ENCODE results near the gene MORN1. TPM values are rescaled to one million over a fixed set of nuclear protein-coding genes. Genes with fewer than 3 reads are reported as not detected.

The MORN1 gene
- polyA plus RNA-seq, 1 donor (not counting 4 experiments of a cell fraction or from before 2014, with no cell fraction given) = 2.1 TPM

GRCh38 chr1:2313651-2314261 is 77.6 kb downstream of the MORN1 start:
- H3K9me1 ChIP-seq (ENCODE audit: control insufficient read depth, extremely low read depth, insufficient read depth, low read length) = no peaks in the 10 kb centered on the region
- peak overlapping the region; percentile 37 for H3K4me2 ChIP-seq (ENCODE audit: control insufficient read depth, extremely low read depth, insufficient read depth, low read depth, low read length)
- no peaks in the 10 kb centered on the region for H3K79me2 ChIP-seq (ENCODE audit: control insufficient read depth, insufficient read depth, low read length)
- peak overlapping the region in 2 of 3 experiments; percentile 43 to 46 for H3K4me3 ChIP-seq (ENCODE audit: control insufficient read depth in 2 of 3, extremely low read depth in 1 of 3, insufficient read depth in 2 of 3, low read depth in 1 of 3, low read length in 3 of 3)
- no peaks in the 10 kb centered on the region for H3K27me3 ChIP-seq (ENCODE audit: control insufficient read depth, extremely low read depth, insufficient read depth, low read length)
- dilution Hi-C loops (cut with MboI; ENCODE audit: extremely low pct_ligation_motif_present, low sequenced_read_pairs) = no loop called here
- no peaks in the 10 kb centered on the region for H4K20me1 ChIP-seq (ENCODE audit: control insufficient read depth, extremely low read depth, insufficient read depth, low read length)
- no peaks in the 10 kb centered on the region for H3K9me3 ChIP-seq (ENCODE audit: control insufficient read depth, low read depth, low read length)
- no peaks in the 10 kb centered on the region for H3K4me1 ChIP-seq (ENCODE audit: control insufficient read depth, extremely low read depth, insufficient read depth, low read length)
- no peak overlapping the region for H3K27ac ChIP-seq (ENCODE audit: control insufficient read depth, insufficient read depth, low read length)
- no peak for FAIRE-seq
- no peak overlapping the region for H2AFZ ChIP-seq (ENCODE audit: control insufficient read depth, low read length)
- peak overlapping the region; percentile 28 for H3K9ac ChIP-seq (ENCODE audit: control insufficient read depth, extremely low read depth, insufficient read depth, low read length)
- DNase-seq (ENCODE audit: low read depth, low spot score) = no peak
- H3K36me3 ChIP-seq (ENCODE audit: control insufficient read depth in 2 of 2, extremely low read depth in 1 of 2, insufficient read depth in 2 of 2, low read length in 2 of 2) = no peaks in the 10 kb centered on the region
- TF ChIP-seq EZH2 (IDR thresholded peaks at IDR 0.05; ENCODE audit: low read length) = no peak
- TF ChIP-seq, protein P1, sequence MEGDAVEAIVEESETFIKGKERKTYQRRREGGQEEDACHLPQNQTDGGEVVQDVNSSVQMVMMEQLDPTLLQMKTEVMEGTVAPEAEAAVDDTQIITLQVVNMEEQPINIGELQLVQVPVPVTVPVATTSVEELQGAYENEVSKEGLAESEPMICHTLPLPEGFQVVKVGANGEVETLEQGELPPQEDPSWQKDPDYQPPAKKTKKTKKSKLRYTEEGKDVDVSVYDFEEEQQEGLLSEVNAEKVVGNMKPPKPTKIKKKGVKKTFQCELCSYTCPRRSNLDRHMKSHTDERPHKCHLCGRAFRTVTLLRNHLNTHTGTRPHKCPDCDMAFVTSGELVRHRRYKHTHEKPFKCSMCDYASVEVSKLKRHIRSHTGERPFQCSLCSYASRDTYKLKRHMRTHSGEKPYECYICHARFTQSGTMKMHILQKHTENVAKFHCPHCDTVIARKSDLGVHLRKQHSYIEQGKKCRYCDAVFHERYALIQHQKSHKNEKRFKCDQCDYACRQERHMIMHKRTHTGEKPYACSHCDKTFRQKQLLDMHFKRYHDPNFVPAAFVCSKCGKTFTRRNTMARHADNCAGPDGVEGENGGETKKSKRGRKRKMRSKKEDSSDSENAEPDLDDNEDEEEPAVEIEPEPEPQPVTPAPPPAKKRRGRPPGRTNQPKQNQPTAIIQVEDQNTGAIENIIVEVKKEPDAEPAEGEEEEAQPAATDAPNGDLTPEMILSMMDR (optimal IDR thresholded peaks at IDR 0.05 in 1 of 3, IDR thresholded peaks at IDR 0.05 in 1 of 3, conservative IDR thresholded peaks at IDR 0.05 in 1 of 3; ENCODE audit: extremely low read depth in 1 of 3, insufficient read depth in 2 of 3, low read length in 3 of 3) = no peak

- dilution Hi-C loops (cut with MboI; ENCODE audit: extremely low pct_ligation_motif_present, low sequenced_read_pairs) = no loop called here
- no peak for FAIRE-seq
- H3K4me1 ChIP-seq (ENCODE audit: control insufficient read depth, extremely low read depth, insufficient read depth, low read length) = no peaks in the 10 kb centered on the region
Measured at GRCh38 chr1:2312515-2313301, 78.6 kb downstream of the MORN1 start.

More at GRCh38 chr1:2312515-2313301, 78.6 kb downstream of the MORN1 start:
- no peak overlapping the region for H2AFZ ChIP-seq (ENCODE audit: control insufficient read depth, low read length)
- no peak overlapping the region for H3K4me2 ChIP-seq (ENCODE audit: control insufficient read depth, extremely low read depth, insufficient read depth, low read depth, low read length)
- H3K27me3 ChIP-seq (ENCODE audit: control insufficient read depth, extremely low read depth, insufficient read depth, low read length) = no peaks in the 10 kb centered on the region
- H3K79me2 ChIP-seq (ENCODE audit: control insufficient read depth, insufficient read depth, low read length) = no peaks in the 10 kb centered on the region
- no peak overlapping the region for H3K27ac ChIP-seq (ENCODE audit: control insufficient read depth, insufficient read depth, low read length)
- no peaks in the 10 kb centered on the region for H3K9me1 ChIP-seq (ENCODE audit: control insufficient read depth, extremely low read depth, insufficient read depth, low read length)
- no peak overlapping the region for H3K4me3 ChIP-seq (ENCODE audit: control insufficient read depth in 2 of 3, extremely low read depth in 1 of 3, insufficient read depth in 2 of 3, low read depth in 1 of 3, low read length in 3 of 3)
- H3K36me3 ChIP-seq (ENCODE audit: control insufficient read depth in 2 of 2, extremely low read depth in 1 of 2, insufficient read depth in 2 of 2, low read length in 2 of 2) = peaks cover 3 to 8% of the 10 kb centered on the region in 2 experiments
- H4K20me1 ChIP-seq (ENCODE audit: control insufficient read depth, extremely low read depth, insufficient read depth, low read length) = no peaks in the 10 kb centered on the region
- TF ChIP-seq, protein P1 (optimal IDR thresholded peaks at IDR 0.05 in 1 of 3, IDR thresholded peaks at IDR 0.05 in 1 of 3, conservative IDR thresholded peaks at IDR 0.05 in 1 of 3; ENCODE audit: extremely low read depth in 1 of 3, insufficient read depth in 2 of 3, low read length in 3 of 3) = no peak
- TF ChIP-seq EZH2 (IDR thresholded peaks at IDR 0.05; ENCODE audit: low read length) = no peak
- H3K9me3 ChIP-seq (ENCODE audit: control insufficient read depth, low read depth, low read length) = no peaks in the 10 kb centered on the region
- no peak overlapping the region for H3K9ac ChIP-seq (ENCODE audit: control insufficient read depth, extremely low read depth, insufficient read depth, low read length)
- no peak for DNase-seq (ENCODE audit: low read depth, low spot score)
